ENCODE results near the gene TTC31.

DNA sequence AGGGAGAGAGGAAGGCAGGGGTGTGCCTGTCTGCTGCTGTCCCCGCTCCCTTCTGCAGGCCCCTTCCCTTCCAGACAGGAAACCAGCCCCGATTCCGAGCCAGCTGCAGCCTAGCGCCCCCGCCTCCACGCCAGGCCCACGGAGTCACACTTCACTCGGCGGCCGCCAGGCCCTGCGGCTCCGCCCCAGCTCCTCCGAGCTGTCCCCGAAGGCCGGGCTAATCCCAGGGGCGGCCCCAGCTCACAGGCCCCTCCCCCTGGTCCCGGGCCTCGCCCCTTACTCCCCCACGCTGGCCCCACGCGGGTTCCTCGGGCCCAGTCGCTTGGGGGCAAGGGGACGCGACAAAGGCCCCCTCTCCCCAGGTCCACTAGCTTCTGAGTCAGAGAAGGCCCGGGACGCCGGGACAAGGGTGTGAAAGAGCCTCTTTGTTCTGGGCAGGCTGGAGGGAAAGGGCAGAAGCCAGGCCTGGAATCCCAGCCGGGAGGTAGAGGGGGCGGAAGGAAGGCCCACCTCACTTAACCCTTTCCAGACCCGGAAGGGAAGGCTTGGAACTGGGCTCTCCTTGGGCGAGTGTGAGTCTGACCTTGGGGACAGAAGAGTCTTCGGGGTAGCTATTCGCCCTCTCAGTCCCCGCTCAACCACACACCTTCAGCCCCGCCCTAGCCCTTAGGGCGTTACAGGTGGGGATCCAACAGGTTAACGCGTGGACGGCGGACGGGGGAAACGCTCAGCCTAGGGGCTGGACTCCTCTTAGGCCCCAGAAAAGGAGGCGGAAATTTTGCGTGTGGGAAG, 42.3 kb upstream of the TTC31 start:
- TF ChIP-seq POLR2AphosphoS5 (IDR thresholded peaks at IDR 0.05; ENCODE audit: insufficient read depth in 1 of 2, low read depth in 1 of 2) (peak; percentile 34 to 93), POLR2A (IDR thresholded peaks at IDR 0.05) (peak in 1 of 2 donors; percentile 42)
- TF ChIP-seq, protein P1, sequence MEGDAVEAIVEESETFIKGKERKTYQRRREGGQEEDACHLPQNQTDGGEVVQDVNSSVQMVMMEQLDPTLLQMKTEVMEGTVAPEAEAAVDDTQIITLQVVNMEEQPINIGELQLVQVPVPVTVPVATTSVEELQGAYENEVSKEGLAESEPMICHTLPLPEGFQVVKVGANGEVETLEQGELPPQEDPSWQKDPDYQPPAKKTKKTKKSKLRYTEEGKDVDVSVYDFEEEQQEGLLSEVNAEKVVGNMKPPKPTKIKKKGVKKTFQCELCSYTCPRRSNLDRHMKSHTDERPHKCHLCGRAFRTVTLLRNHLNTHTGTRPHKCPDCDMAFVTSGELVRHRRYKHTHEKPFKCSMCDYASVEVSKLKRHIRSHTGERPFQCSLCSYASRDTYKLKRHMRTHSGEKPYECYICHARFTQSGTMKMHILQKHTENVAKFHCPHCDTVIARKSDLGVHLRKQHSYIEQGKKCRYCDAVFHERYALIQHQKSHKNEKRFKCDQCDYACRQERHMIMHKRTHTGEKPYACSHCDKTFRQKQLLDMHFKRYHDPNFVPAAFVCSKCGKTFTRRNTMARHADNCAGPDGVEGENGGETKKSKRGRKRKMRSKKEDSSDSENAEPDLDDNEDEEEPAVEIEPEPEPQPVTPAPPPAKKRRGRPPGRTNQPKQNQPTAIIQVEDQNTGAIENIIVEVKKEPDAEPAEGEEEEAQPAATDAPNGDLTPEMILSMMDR (IDR thresholded peaks at IDR 0.05): peak in 1 of 3 experiments; percentile 21

All from vagina (tissue), 2 donors.